ENCODE results near the gene SETD6. TPM values are rescaled to one million over a fixed set of nuclear protein-coding genes. Genes with fewer than 3 reads are reported as not detected.
A peak's percentile ranks its signal among the peaks of the same experiment; 100 is the strongest.

Gene SETD6
- total and polyA plus RNA-seq, 2 of the 13 experiments (the other 11 are each of a cell fraction or from before 2014, with no cell fraction given) = 24.0 to 25.7 TPM

GRCh38 chr16:58515125-58515870 lies at the start of gene SETD6 (continued):
- peak; percentile 17; the same call in 1 of the 2 replicates for TF ChIP-seq KDM3A (CRISPR knock-in tag; IDR thresholded peaks at IDR 0.05; ENCODE audit: low read depth)
- no peak for TF ChIP-seq ZBTB21 (CRISPR knock-in tag; IDR thresholded peaks at IDR 0.05)
- TF ChIP-seq SAP130 (CRISPR knock-in tag; IDR thresholded peaks at IDR 0.05; ENCODE audit: low read depth) = peak; percentile 100
- TF ChIP-seq ZNF225 (CRISPR knock-in tag; IDR thresholded peaks at IDR 0.05) = peak; percentile 94
- TF ChIP-seq RFX1 (IDR thresholded peaks at IDR 0.05) = no peak
- TF ChIP-seq ZNF83 (CRISPR knock-in tag; IDR thresholded peaks at IDR 0.05; ENCODE audit: borderline replicate concordance) = no peak
- TF ChIP-seq ZNF878 (CRISPR knock-in tag; IDR thresholded peaks at IDR 0.05) = peak; percentile 97
- TF ChIP-seq TAF15 (IDR thresholded peaks at IDR 0.05; ENCODE audit: low read depth, low read length, poor library complexity, severe bottlenecking) = peak; percentile 83
- TF ChIP-seq PITX1 (CRISPR knock-in tag; IDR thresholded peaks at IDR 0.05) = peak; percentile 75
- no peak for TF ChIP-seq PLRG1 (conservative IDR thresholded peaks at IDR 0.05)
- TF ChIP-seq FOXM1 (CRISPR knock-in tag; IDR thresholded peaks at IDR 0.05) = no peak
- peak; percentile 41; the same call in 1 of the 2 replicates for TF ChIP-seq ZNF124 (CRISPR knock-in tag; IDR thresholded peaks at IDR 0.05)
- no peak for TF ChIP-seq TCF7L2 (IDR thresholded peaks at IDR 0.05; ENCODE audit: low read depth, low read length)
- peak; percentile 83 for TF ChIP-seq ELF3 (CRISPR knock-in tag; IDR thresholded peaks at IDR 0.05)
- TF ChIP-seq BHLHE40 (IDR thresholded peaks at IDR 0.05; ENCODE audit: low read length) = peak; percentile 53; the same call in 1 of the 2 replicates
- peak; percentile 58; the same call in 1 of the 2 replicates for TF ChIP-seq NFE2L1 (CRISPR knock-in tag; IDR thresholded peaks at IDR 0.05; ENCODE audit: borderline replicate concordance)
- no peak for TF ChIP-seq AFF4 (CRISPR knock-in tag; IDR thresholded peaks at IDR 0.05)
- TF ChIP-seq RBFOX2 (IDR thresholded peaks at IDR 0.05; ENCODE audit: low read depth, low read length) = peak; percentile 94
- peak; percentile 83; the same call in 1 of the 2 replicates for TF ChIP-seq TMF1 (CRISPR knock-in tag; IDR thresholded peaks at IDR 0.05; ENCODE audit: low read depth)
- TF ChIP-seq SETDB1 (CRISPR knock-in tag; IDR thresholded peaks at IDR 0.05; ENCODE audit: borderline replicate concordance) = no peak; the same call in 1 of the 2 replicates
- peak; percentile 63; the same call in 1 of the 2 replicates for TF ChIP-seq HIC2 (CRISPR knock-in tag; IDR thresholded peaks at IDR 0.05; ENCODE audit: low read depth)
- 0 out of 2 replicates have a peak, but pooled peaks have one; percentile 25 for TF ChIP-seq ZFP62 (CRISPR knock-in tag; IDR thresholded peaks at IDR 0.05)
- TF ChIP-seq THAP11 (CRISPR knock-in tag; IDR thresholded peaks at IDR 0.05) = peak; percentile 92
- peak; percentile 82 for TF ChIP-seq SALL2 (CRISPR knock-in tag; IDR thresholded peaks at IDR 0.05)
- no peak; the same call in 1 of the 2 replicates for TF ChIP-seq ZNF513 (CRISPR knock-in tag; conservative IDR thresholded peaks at IDR 0.05)

Data from HepG2 (cell line).